ENCODE results near the gene TREML1. TPM values are rescaled to one million over a fixed set of nuclear protein-coding genes. Genes with fewer than 3 reads are reported as not detected.

The TREML1 gene
- total and polyA plus RNA-seq, 2 of the 4 experiments (the other 2 are of a cell fraction), result not detected

GRCh38 chr6:41194386-41194785 is 40.2 kb upstream of the TREML1 start:
- dilution Hi-C loops (cut with HindIII; ENCODE audit: low sequenced_read_pairs, unreplicated experiment), result no loop called here
- Histone ChIP-seq H2BK20ac (ENCODE audit: low read depth, low read length) (no peak overlapping the region), H2AK5ac (ENCODE audit: low read depth, low read length) (no peak overlapping the region), H3K9me3 (ENCODE audit: control insufficient read depth, insufficient read depth, low read length) (peaks cover 3% of the 10 kb centered on the region), H2BK5ac (ENCODE audit: low read depth, low read length, poor library complexity, severe bottlenecking) (no peak overlapping the region), H3K27me3 (ENCODE audit: control insufficient read depth, insufficient read depth, low read length) (peaks cover 12% of the 10 kb centered on the region), H2AFZ (replicated peaks; ENCODE audit: low read length, poor library complexity) (no peak overlapping the region), H3K4me3 (ENCODE audit: insufficient read depth, low read depth, low read length) (no peak overlapping the region), H3K18ac (ENCODE audit: low read depth, low read length) (no peak overlapping the region), H3K4ac (ENCODE audit: low read depth, low read length) (no peak overlapping the region), H2AK9ac (replicated peaks; ENCODE audit: low read depth, low read length, poor library complexity) (no peak overlapping the region), H3K36me3 (ENCODE audit: control insufficient read depth, insufficient read depth, low read length) (no peaks in the 10 kb centered on the region), H3K4me2 (ENCODE audit: low read depth, low read length) (no peak overlapping the region), H4K5ac (ENCODE audit: low read depth, low read length) (no peak overlapping the region), H2BK15ac (ENCODE audit: low read depth, low read length) (no peak overlapping the region), H3K23ac (ENCODE audit: low read depth, low read length) (no peak overlapping the region), H3K27ac (ENCODE audit: insufficient read depth, low read length) (no peak overlapping the region), H3K9me1 (ENCODE audit: insufficient read depth, low read length) (no peaks in the 10 kb centered on the region), H3K79me1 (ENCODE audit: low read depth in 1 of 2, low read length in 2 of 2) (no peaks in the 10 kb centered on the region), H2BK120ac (ENCODE audit: low read depth, low read length) (no peak overlapping the region), H4K91ac (ENCODE audit: insufficient read depth, low read depth, low read length) (no peak overlapping the region), H3K4me1 (ENCODE audit: control insufficient read depth, insufficient read depth, low read length) (no peaks in the 10 kb centered on the region), H4K20me1 (ENCODE audit: insufficient read depth, low read length) (no peaks in the 10 kb centered on the region), H3K56ac (ENCODE audit: extremely low read depth, insufficient read depth, low read length) (no peak overlapping the region), H4K8ac (ENCODE audit: low read depth in 2 of 2, low read length in 2 of 2) (no peak overlapping the region), H3K14ac (replicated peaks; ENCODE audit: low read depth, low read length) (no peak overlapping the region), H3K9ac (ENCODE audit: low read depth, low read length) (no peak overlapping the region)
- 100% methylated on average over 2 of the region's 3 CpGs; no CpG with 5 or more reads in 1 of the 2 experiments for WGBS, 2 experiments (ENCODE audit: extremely low coverage in 2 of 2, insufficient read length in 1 of 2)
- no TSS peak for BruUV-seq (replicated peaks)
- intact Hi-C loops (cut with micrococcal nuclease), result no loop called here
- TF ChIP-seq RAD21 (IDR thresholded peaks at IDR 0.05; ENCODE audit: low read length), result no peak
- TF ChIP-seq FOS (IDR thresholded peaks at IDR 0.05; ENCODE audit: low read depth, low read length), result no peak
- no peak for TF ChIP-seq NFE2L2 (IDR thresholded peaks at IDR 0.05; ENCODE audit: low read depth, low read length)
- TF ChIP-seq BHLHE40 (IDR thresholded peaks at IDR 0.05; ENCODE audit: low read depth, low read length), result no peak
- TF ChIP-seq CHD1 (IDR thresholded peaks at IDR 0.05; ENCODE audit: low read depth, low read length), result no peak
- TF ChIP-seq POLR2A (IDR thresholded peaks at IDR 0.05; ENCODE audit: low read depth, low read length), result no peak
- no peak for TF ChIP-seq CTCF (conservative IDR thresholded peaks at IDR 0.05; ENCODE audit: low read depth, low read length)
- no peak for TF ChIP-seq MXI1 (IDR thresholded peaks at IDR 0.05; ENCODE audit: borderline replicate concordance, low read depth, low read length)
- TF ChIP-seq ELK1 (IDR thresholded peaks at IDR 0.05; ENCODE audit: borderline replicate concordance, low read depth, low read length), result no peak
- TF ChIP-seq RFX5 (IDR thresholded peaks at IDR 0.05; ENCODE audit: low read depth, low read length), result no peak
- TF ChIP-seq USF2 (IDR thresholded peaks at IDR 0.05; ENCODE audit: low read depth, low read length), result no peak
- TF ChIP-seq MAFK (IDR thresholded peaks at IDR 0.05; ENCODE audit: low read depth, low read length), result no peak
- TF ChIP-seq MAZ (IDR thresholded peaks at IDR 0.05; ENCODE audit: borderline replicate concordance, low read depth, low read length), result no peak
- ATAC-seq (ENCODE audit: low read depth) (no peak), DNase-seq (no peak)
- ChIA-PET CTCF (no interaction called here), POLR2A (ENCODE audit: unreplicated experiment) (no interaction called here)
- in situ Hi-C loops (cut with MboI; ENCODE audit: low sequenced_read_pairs), result no loop called here

Measured in IMR-90 (cell line).